ENCODE data around the gene NRIP3. TPM values are rescaled to one million over a fixed set of nuclear protein-coding genes. Genes with fewer than 3 reads are reported as not detected.

Gene NRIP3
- polyA plus RNA-seq, 1 donor (not counting 4 experiments of a cell fraction or from before 2014, with no cell fraction given): 1.00 TPM

DNA sequence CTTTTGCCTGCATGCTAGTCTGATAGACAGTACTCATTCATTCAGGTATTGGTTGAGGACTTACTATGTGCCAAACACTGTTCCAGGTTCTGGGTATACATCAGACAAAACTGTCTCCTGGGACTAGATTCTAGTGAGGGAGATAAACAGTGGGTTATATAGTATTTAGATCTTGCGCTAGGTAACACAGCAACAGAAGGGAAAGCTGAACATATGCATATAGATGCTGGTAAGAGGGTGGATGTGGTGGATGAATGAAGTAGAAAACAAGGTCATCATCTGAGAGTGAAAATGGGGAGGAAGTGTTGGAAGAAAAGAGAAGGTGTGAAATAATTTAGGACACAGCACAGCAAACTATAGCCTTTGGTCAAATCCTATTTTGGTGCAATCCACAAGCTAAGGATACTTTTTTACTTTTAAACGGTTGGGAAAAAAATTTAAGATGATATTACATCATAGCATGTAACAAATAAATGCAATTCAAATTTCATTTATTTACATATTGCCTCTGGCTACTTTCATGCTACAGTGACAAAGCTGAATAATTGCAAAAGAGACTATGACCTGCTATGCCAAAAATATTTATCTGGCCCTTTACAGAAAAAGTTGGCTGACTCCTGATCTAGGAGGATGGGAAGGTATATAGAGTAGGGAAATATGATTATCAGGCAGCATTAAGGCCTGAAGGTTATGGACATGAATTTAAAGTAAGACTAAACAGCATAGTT, 32.4 kb downstream of the NRIP3 start:
- H3K4me1 ChIP-seq (ENCODE audit: control insufficient read depth, extremely low read depth, insufficient read depth, low read length): no peaks in the 10 kb centered on the region
- no peaks in the 10 kb centered on the region for H3K9me1 ChIP-seq (ENCODE audit: control insufficient read depth, extremely low read depth, insufficient read depth, low read length)
- FAIRE-seq: no peak
- H3K9ac ChIP-seq (ENCODE audit: control insufficient read depth, extremely low read depth, insufficient read depth, low read length): no peak overlapping the region
- H3K79me2 ChIP-seq (ENCODE audit: control insufficient read depth, insufficient read depth, low read length): no peaks in the 10 kb centered on the region
- H3K9me3 ChIP-seq (ENCODE audit: control insufficient read depth, low read depth, low read length): no peaks in the 10 kb centered on the region
- dilution Hi-C loops (cut with MboI; ENCODE audit: extremely low pct_ligation_motif_present, low sequenced_read_pairs): no loop called here
- H3K27me3 ChIP-seq (ENCODE audit: control insufficient read depth, extremely low read depth, insufficient read depth, low read length): no peaks in the 10 kb centered on the region
- H3K36me3 ChIP-seq (ENCODE audit: control insufficient read depth in 2 of 2, extremely low read depth in 1 of 2, insufficient read depth in 2 of 2, low read length in 2 of 2): no peaks in the 10 kb centered on the region
- no peak overlapping the region for H3K4me3 ChIP-seq (ENCODE audit: control insufficient read depth in 2 of 3, extremely low read depth in 1 of 3, insufficient read depth in 2 of 3, low read depth in 1 of 3, low read length in 3 of 3)
- no peak for DNase-seq (ENCODE audit: low read depth, low spot score)
- H2AFZ ChIP-seq (ENCODE audit: control insufficient read depth, low read length): no peak overlapping the region
- no peaks in the 10 kb centered on the region for H4K20me1 ChIP-seq (ENCODE audit: control insufficient read depth, extremely low read depth, insufficient read depth, low read length)
- H3K4me2 ChIP-seq (ENCODE audit: control insufficient read depth, extremely low read depth, insufficient read depth, low read depth, low read length): no peak overlapping the region
- H3K27ac ChIP-seq (ENCODE audit: control insufficient read depth, insufficient read depth, low read length): no peak overlapping the region
- TF ChIP-seq, protein P1, sequence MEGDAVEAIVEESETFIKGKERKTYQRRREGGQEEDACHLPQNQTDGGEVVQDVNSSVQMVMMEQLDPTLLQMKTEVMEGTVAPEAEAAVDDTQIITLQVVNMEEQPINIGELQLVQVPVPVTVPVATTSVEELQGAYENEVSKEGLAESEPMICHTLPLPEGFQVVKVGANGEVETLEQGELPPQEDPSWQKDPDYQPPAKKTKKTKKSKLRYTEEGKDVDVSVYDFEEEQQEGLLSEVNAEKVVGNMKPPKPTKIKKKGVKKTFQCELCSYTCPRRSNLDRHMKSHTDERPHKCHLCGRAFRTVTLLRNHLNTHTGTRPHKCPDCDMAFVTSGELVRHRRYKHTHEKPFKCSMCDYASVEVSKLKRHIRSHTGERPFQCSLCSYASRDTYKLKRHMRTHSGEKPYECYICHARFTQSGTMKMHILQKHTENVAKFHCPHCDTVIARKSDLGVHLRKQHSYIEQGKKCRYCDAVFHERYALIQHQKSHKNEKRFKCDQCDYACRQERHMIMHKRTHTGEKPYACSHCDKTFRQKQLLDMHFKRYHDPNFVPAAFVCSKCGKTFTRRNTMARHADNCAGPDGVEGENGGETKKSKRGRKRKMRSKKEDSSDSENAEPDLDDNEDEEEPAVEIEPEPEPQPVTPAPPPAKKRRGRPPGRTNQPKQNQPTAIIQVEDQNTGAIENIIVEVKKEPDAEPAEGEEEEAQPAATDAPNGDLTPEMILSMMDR (optimal IDR thresholded peaks at IDR 0.05 in 1 of 3, IDR thresholded peaks at IDR 0.05 in 1 of 3, conservative IDR thresholded peaks at IDR 0.05 in 1 of 3; ENCODE audit: extremely low read depth in 1 of 3, insufficient read depth in 2 of 3, low read length in 3 of 3): no peak
- no peak for TF ChIP-seq EZH2 (IDR thresholded peaks at IDR 0.05; ENCODE audit: low read length)

DNA sequence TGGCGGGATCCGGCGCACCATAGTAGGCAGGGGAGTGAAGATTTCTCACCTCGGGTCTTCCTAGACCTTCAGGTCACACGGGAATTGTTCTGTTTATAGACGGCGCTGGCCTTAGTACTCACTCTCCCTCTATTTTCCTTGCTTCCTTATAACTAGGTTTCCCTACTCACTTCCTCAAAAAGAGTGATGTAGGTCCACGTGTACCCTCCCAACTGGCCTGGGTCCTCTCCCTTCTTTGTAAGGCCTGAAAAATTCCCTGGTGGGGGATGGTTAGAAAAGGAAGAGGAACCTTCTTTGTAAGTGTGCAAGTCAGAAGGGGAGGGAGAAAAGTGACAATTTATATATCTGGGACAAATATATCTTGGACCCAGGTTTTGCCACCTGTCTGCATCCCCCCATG, 36.6 kb downstream of the NRIP3 start:
- peaks cover 12% of the 10 kb centered on the region for H3K4me1 ChIP-seq (ENCODE audit: control insufficient read depth, extremely low read depth, insufficient read depth, low read length)
- dilution Hi-C loops (cut with MboI; ENCODE audit: extremely low pct_ligation_motif_present, low sequenced_read_pairs): no loop called here
- no peaks in the 10 kb centered on the region for H3K9me3 ChIP-seq (ENCODE audit: control insufficient read depth, low read depth, low read length)
- no peak overlapping the region for H3K4me2 ChIP-seq (ENCODE audit: control insufficient read depth, extremely low read depth, insufficient read depth, low read depth, low read length)
- TF ChIP-seq, protein P1 (optimal IDR thresholded peaks at IDR 0.05 in 1 of 3, IDR thresholded peaks at IDR 0.05 in 1 of 3, conservative IDR thresholded peaks at IDR 0.05 in 1 of 3; ENCODE audit: extremely low read depth in 1 of 3, insufficient read depth in 2 of 3, low read length in 3 of 3): no peak
- no peak for TF ChIP-seq EZH2 (IDR thresholded peaks at IDR 0.05; ENCODE audit: low read length)
- no peaks in the 10 kb centered on the region for H3K9me1 ChIP-seq (ENCODE audit: control insufficient read depth, extremely low read depth, insufficient read depth, low read length)
- no peak overlapping the region for H2AFZ ChIP-seq (ENCODE audit: control insufficient read depth, low read length)
- no peak for FAIRE-seq
- H3K4me3 ChIP-seq (ENCODE audit: control insufficient read depth in 2 of 3, extremely low read depth in 1 of 3, insufficient read depth in 2 of 3, low read depth in 1 of 3, low read length in 3 of 3): no peak overlapping the region
- H3K9ac ChIP-seq (ENCODE audit: control insufficient read depth, extremely low read depth, insufficient read depth, low read length): no peak overlapping the region
- no peaks in the 10 kb centered on the region for H3K27me3 ChIP-seq (ENCODE audit: control insufficient read depth, extremely low read depth, insufficient read depth, low read length)
- H4K20me1 ChIP-seq (ENCODE audit: control insufficient read depth, extremely low read depth, insufficient read depth, low read length): no peaks in the 10 kb centered on the region
- H3K79me2 ChIP-seq (ENCODE audit: control insufficient read depth, insufficient read depth, low read length): peaks cover 17% of the 10 kb centered on the region
- H3K36me3 ChIP-seq (ENCODE audit: control insufficient read depth in 2 of 2, extremely low read depth in 1 of 2, insufficient read depth in 2 of 2, low read length in 2 of 2): no peaks in the 10 kb centered on the region
- no peak overlapping the region for H3K27ac ChIP-seq (ENCODE audit: control insufficient read depth, insufficient read depth, low read length)
- no peak for DNase-seq (ENCODE audit: low read depth, low spot score)
